Left lung (tissue), 10 donors: ENCODE measurements around the gene CTIF. TPM values are rescaled to one million over a fixed set of nuclear protein-coding genes. Genes with fewer than 3 reads are reported as not detected.
A peak's percentile ranks its signal among the peaks of the same experiment; 100 is the strongest.

Experiments
- ATAC-seq: fragments of 200-7000 bp; cut with Tn5 transposase; one replicate; pipeline ENCODE4 v1.9.1; 2020; ENCODE audit warnings: moderate library complexity
- DNase-seq, 4 donors: peaks; one replicate each; pipeline ENCODE4 v3.0.0-alpha.2; 2013 to 2020
- H3K27ac ChIP-seq, 2 donors: fragments of 200-600 bp; sonication (generic) in 1 of 2; one replicate each; pipeline versions ENCODE4 v1.5.0 to v1.8.0; 2020 to 2021
- H3K27me3 ChIP-seq, 2 donors: fragments of 200-600 bp; sonication (generic) in 1 of 2; one replicate each; pipeline versions ENCODE4 v1.5.0 to v1.8.0; 2020 to 2021
- H3K36me3 ChIP-seq, 2 donors: fragments of 200-600 bp; sonication (generic) in 1 of 2; one replicate each; pipeline versions ENCODE4 v1.5.0 to v1.8.0; 2020 to 2021
- H3K4me1 ChIP-seq, 2 donors: fragments of 200-600 bp; one replicate each; pipeline ENCODE4 v1.8.0; 2021
- H3K4me3 ChIP-seq, 2 donors: fragments of 200-600 bp; sonication (generic) in 1 of 2; one replicate each; pipeline versions ENCODE4 v1.5.0 to v1.8.0; 2020 to 2021; ENCODE audit warnings: mild to moderate bottlenecking in 1 of 2
- H3K9me3 ChIP-seq, 2 donors: fragments of 200-600 bp; sonication (generic) in 1 of 2; one replicate each; pipeline versions ENCODE4 v1.5.0 to v1.8.0; 2020 to 2021
- CTCF ChIP-seq, 2 donors: fragments of 200-600 bp; sonication (generic) in 1 of 2; IDR thresholded peaks; one replicate each; pipeline versions ENCODE4 v1.5.0 to v1.8.0; 2021; ENCODE audit warnings: antibody characterized with exemption in 2 of 2
- intact Hi-C, 2 donors: fragments of 100-400 bp; cut with DNase I; formaldehyde crosslinking; loops; one replicate each; pipeline versions ENCODE4 v1.11.2 to v1.14.2; 2022
- polyA plus RNA-seq, 6 donors: library from polyadenylated mRNA; unstranded; fragments of 120-200 nt; gene quantifications; one replicate each; pipeline ENCODE4 v1.2.1, GENCODE V29; 2013; ENCODE audit not compliant: insufficient read length in 6 of 6
- total RNA-seq, 2 donors: library from RNA; stranded (reverse); fragmentation: NEBNext Ultra II Directional; extraction: Animal tissue kit (Norgen Biotek cat#: 25700); gene quantifications; one replicate each; pipeline ENCODE4 v1.2.1, GENCODE V29; 2021
- donor health status: DM: no; HTN: yes; CAD: no.
- donor health status: DM: no; HTN: no; CAD: no.

CTIF gene
- total and polyA plus RNA-seq, 8 donors, result 24.9 to 46.1 (median 34.9) TPM

- Histone ChIP-seq H3K27ac (no peak overlapping the region), H3K9me3 (peaks cover 0 to 6% of the 10 kb centered on the region in 2 donors), H3K27me3 (no peaks in the 10 kb centered on the region), H3K36me3 (peaks cover 0 to 26% of the 10 kb centered on the region in 2 donors), H3K4me1 (peaks cover 3 to 33% of the 10 kb centered on the region in 2 donors), H3K4me3 (no peak overlapping the region)
- TF ChIP-seq CTCF (IDR thresholded peaks at IDR 0.05), result no peak
- intact Hi-C loops, result loop anchor here in 1 of 2 donors (10.0 kb wide), 2 partner anchors 743 to 773 kb away; no protein-coding TSS in a partner anchor
- ATAC-seq, result no peak
- DNase-seq, result no peak
These were observed 132.7 kb downstream of the CTIF start for GRCh38 chr18:48671561-48671945.

GRCh38 chr18:48672671-48673340, 134.0 kb downstream of the CTIF start:
- H3K4me3 ChIP-seq, result no peak overlapping the region
- H3K27ac ChIP-seq, result no peak overlapping the region
- intact Hi-C loops, result loop anchor here in 1 of 2 donors (10.0 kb wide), 2 partner anchors 742 to 772 kb away; no protein-coding TSS in a partner anchor
- H3K4me1 ChIP-seq, result peaks cover 3 to 45% of the 10 kb centered on the region in 2 donors
- TF ChIP-seq CTCF (IDR thresholded peaks at IDR 0.05), result no peak
- DNase-seq (no peak), ATAC-seq (no peak)
- peaks cover 0 to 20% of the 10 kb centered on the region in 2 donors for H3K36me3 ChIP-seq
- peaks cover 0 to 6% of the 10 kb centered on the region in 2 donors for H3K9me3 ChIP-seq
- H3K27me3 ChIP-seq, result no peaks in the 10 kb centered on the region

GRCh38 chr18:48673456-48673852, 134.6 kb downstream of the CTIF start:
- ATAC-seq, result no peak
- Histone ChIP-seq H3K4me1 (peaks cover 3 to 50% of the 10 kb centered on the region in 2 donors), H3K4me3 (no peak overlapping the region), H3K9me3 (peaks cover 0 to 6% of the 10 kb centered on the region in 2 donors), H3K36me3 (peaks cover 0 to 16% of the 10 kb centered on the region in 2 donors), H3K27me3 (no peaks in the 10 kb centered on the region), H3K27ac (no peak overlapping the region)
- TF ChIP-seq CTCF (IDR thresholded peaks at IDR 0.05), result no peak
- DNase-seq, result no peak
- intact Hi-C loops, result loop anchor here in 1 of 2 donors (10.0 kb wide), 2 partner anchors 741 to 771 kb away; no protein-coding TSS in a partner anchor

- DNase-seq, result no peak
- no peak for ATAC-seq
- Histone ChIP-seq H3K4me3 (no peak overlapping the region), H3K36me3 (peaks cover 0 to 16% of the 10 kb centered on the region in 2 donors), H3K27ac (peak overlapping the region in 1 of 2 donors; percentile 37), H3K27me3 (no peaks in the 10 kb centered on the region), H3K9me3 (peaks cover 0 to 6% of the 10 kb centered on the region in 2 donors), H3K4me1 (peaks cover 3 to 56% of the 10 kb centered on the region in 2 donors)
- TF ChIP-seq CTCF (IDR thresholded peaks at IDR 0.05), result no peak
- intact Hi-C loops, result loop anchor here in 1 of 2 donors (10.0 kb wide), 2 partner anchors 741 to 771 kb away; no protein-coding TSS in a partner anchor
These were observed 135.3 kb downstream of the CTIF start for GRCh38 chr18:48673853-48674721.
